Uterus (tissue), 2 donors: ENCODE data around the gene CDC42BPA.

ENCODE experiments used
- CTCF ChIP-seq, 4 experiments: fragments of 200-600 bp in 2 of 4; fragments of 450-650 bp in 2 of 4; sonication (generic) in 2 of 4; IDR thresholded peaks; one replicate each; pipeline ENCODE4 v1.5.1; 2016 to 2019; ENCODE audit warnings: antibody characterized with exemption in 4 of 4, mild to moderate bottlenecking in 2 of 4, moderate library complexity in 1 of 4
- POLR2A ChIP-seq, 2 donors: fragments of 450-650 bp; IDR thresholded peaks; one replicate each; pipeline ENCODE4 v1.6.1; 2016; ENCODE audit warnings: antibody characterized with exemption in 2 of 2, mild to moderate bottlenecking in 1 of 2, moderate library complexity in 1 of 2

DNA sequence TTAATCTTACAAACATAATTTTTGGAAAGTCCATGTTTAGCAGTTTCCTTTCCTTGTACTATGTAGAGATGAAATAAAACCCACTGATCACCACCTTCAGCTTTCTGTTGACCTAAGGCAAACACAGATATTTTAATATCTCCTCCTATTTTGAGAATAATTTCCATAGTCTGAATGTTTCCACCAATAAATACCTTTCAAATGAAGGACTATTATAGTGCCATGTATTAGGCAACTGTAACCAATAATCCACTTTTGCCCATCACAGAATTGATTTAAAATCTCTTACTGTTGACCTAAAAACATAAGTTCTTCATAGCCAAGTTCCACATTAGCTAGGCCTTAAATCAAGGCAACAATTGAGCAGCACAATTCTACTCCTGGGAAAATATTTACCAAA, 1.8 kb downstream of the CDC42BPA start:
- TF ChIP-seq CTCF (IDR thresholded peaks at IDR 0.05): no peak
- TF ChIP-seq POLR2A (IDR thresholded peaks at IDR 0.05): no peak
